Breast epithelium (tissue), 3 donors: ENCODE results near the gene RGR.

ENCODE experiments used
- POLR2A ChIP-seq: fragments of 450-650 bp; IDR thresholded peaks from one replicate; pipeline ENCODE4 v1.6.1; 2016; ENCODE audit warnings: antibody characterized with exemption, mild to moderate bottlenecking, moderate library complexity
- TF ChIP-seq, protein P1 (sequence below), 3 donors: fragments of 450-650 bp; IDR thresholded peaks; one replicate each; pipeline ENCODE4 v1.5.1; 2016 to 2017; ENCODE audit warnings: antibody characterized with exemption in 3 of 3, mild to moderate bottlenecking in 3 of 3, moderate library complexity in 3 of 3

DNA sequence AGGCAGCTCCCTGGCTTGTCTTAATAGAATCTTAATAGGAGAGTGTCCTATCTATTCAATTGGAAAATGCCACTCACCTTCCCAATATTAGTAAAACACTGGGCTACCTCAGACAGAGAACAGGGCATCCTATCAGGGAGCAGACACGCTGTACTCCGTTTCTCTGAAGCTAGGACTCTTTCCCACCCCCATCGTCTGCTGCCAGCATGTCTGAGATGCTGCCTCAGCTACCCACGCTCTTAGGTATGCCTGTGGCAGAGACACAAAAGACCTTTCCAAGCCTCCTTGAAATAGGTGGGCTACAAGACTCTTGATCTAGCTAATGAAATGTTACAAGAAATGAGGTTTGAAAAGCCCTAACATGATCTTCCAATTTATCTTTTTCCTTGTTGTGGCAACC, 17.0 kb upstream of the RGR start:
- TF ChIP-seq, protein P1, sequence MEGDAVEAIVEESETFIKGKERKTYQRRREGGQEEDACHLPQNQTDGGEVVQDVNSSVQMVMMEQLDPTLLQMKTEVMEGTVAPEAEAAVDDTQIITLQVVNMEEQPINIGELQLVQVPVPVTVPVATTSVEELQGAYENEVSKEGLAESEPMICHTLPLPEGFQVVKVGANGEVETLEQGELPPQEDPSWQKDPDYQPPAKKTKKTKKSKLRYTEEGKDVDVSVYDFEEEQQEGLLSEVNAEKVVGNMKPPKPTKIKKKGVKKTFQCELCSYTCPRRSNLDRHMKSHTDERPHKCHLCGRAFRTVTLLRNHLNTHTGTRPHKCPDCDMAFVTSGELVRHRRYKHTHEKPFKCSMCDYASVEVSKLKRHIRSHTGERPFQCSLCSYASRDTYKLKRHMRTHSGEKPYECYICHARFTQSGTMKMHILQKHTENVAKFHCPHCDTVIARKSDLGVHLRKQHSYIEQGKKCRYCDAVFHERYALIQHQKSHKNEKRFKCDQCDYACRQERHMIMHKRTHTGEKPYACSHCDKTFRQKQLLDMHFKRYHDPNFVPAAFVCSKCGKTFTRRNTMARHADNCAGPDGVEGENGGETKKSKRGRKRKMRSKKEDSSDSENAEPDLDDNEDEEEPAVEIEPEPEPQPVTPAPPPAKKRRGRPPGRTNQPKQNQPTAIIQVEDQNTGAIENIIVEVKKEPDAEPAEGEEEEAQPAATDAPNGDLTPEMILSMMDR (IDR thresholded peaks at IDR 0.05), result no peak
- TF ChIP-seq POLR2A, result no peak
